IMR-90 (cell line): Measurements from ENCODE around the gene FCHSD2. TPM values are rescaled to one million over a fixed set of nuclear protein-coding genes. Genes with fewer than 3 reads are reported as not detected.

Experiments used
- ATAC-seq: fragments of 200-7000 bp; cut with Tn5 transposase; 2 replicates; pipeline ENCODE4 v1.9.1; 2020; ENCODE audit warnings: low read depth, mild to moderate bottlenecking, moderate library complexity
- BruUV-seq: library from RNA; stranded (reverse); fragments of 400-500 nt; replicated peaks from 2 replicates; lab custom pipeline; 2021; lab: Mats Ljungman, UMichigan
- CTCF ChIA-PET: fragments of 300-600 bp; formaldehyde crosslinking; extraction: SDS; loops from one replicate; lab custom pipeline; 2021; ENCODE audit warnings: antibody characterized with exemption; lab: Yijun Ruan, JAX
- POLR2A ChIA-PET: fragments of 300-600 bp; sonication (Branson Sonifier 250); formaldehyde crosslinking; loops from one replicate; lab custom pipeline; 2022; ENCODE audit warnings: antibody characterized with exemption; ENCODE audit not compliant: unreplicated experiment; lab: Charles Lee
- DNase-seq: peaks from one replicate; pipeline ENCODE4 v3.0.0; 2013
- H2AFZ ChIP-seq: replicated peaks from 2 replicates; pipeline ENCODE3; 2013; ENCODE audit warnings: low read length, mild to moderate bottlenecking; ENCODE audit not compliant: poor library complexity
- H2AK5ac ChIP-seq: 2 replicates; pipeline ENCODE4 v1.6.1; 2013; ENCODE audit warnings: low read depth, low read length, inconsistent platforms
- H2AK9ac ChIP-seq: replicated peaks from 2 replicates; pipeline ENCODE3; 2013; ENCODE audit warnings: mild to moderate bottlenecking, low read depth, low read length, moderate library complexity; ENCODE audit not compliant: poor library complexity
- H2BK120ac ChIP-seq: 2 replicates; pipeline ENCODE4 v1.6.1; 2013; ENCODE audit warnings: low read depth, low read length, inconsistent platforms
- H2BK15ac ChIP-seq: 3 replicates; pipeline ENCODE4 v1.6.1; 2013; ENCODE audit warnings: low read depth, low read length, inconsistent platforms
- H2BK20ac ChIP-seq: 2 replicates; pipeline ENCODE4 v1.6.1; 2013; ENCODE audit warnings: low read depth, mild to moderate bottlenecking, inconsistent platforms, low read length, moderate library complexity
- H2BK5ac ChIP-seq: 2 replicates; pipeline ENCODE4 v1.6.1; 2013; ENCODE audit warnings: mild to moderate bottlenecking, low read depth, low read length, inconsistent platforms; ENCODE audit not compliant: poor library complexity, severe bottlenecking
- H3K14ac ChIP-seq: replicated peaks from 2 replicates; pipeline ENCODE4 v1.6.1; 2013; ENCODE audit warnings: low read depth, low read length, inconsistent platforms
- H3K18ac ChIP-seq: 2 replicates; pipeline ENCODE4 v1.6.1; 2013; ENCODE audit warnings: low read depth, low read length, control low read depth
- H3K23ac ChIP-seq: 2 replicates; pipeline ENCODE4 v1.6.1; 2013; ENCODE audit warnings: low read depth, low read length, inconsistent platforms
- H3K27ac ChIP-seq: 2 replicates; pipeline ENCODE4 v1.5.1; 2013; ENCODE audit warnings: mild to moderate bottlenecking, control low read depth, low read length; ENCODE audit not compliant: insufficient read depth
- H3K27me3 ChIP-seq: 2 replicates; pipeline ENCODE4 v1.6.1; 2013; ENCODE audit warnings: low read length; ENCODE audit not compliant: control insufficient read depth, insufficient read depth
- H3K36me3 ChIP-seq: 2 replicates; pipeline ENCODE4 v1.6.1; 2013; ENCODE audit warnings: low read length, mixed read lengths; ENCODE audit not compliant: control insufficient read depth, insufficient read depth
- H3K4ac ChIP-seq: 2 replicates; pipeline ENCODE4 v1.6.1; 2013; ENCODE audit warnings: low read depth, low read length, inconsistent platforms
- H3K4me1 ChIP-seq: 2 replicates; pipeline ENCODE4 v1.6.1; 2013; ENCODE audit warnings: low read length, mixed read lengths; ENCODE audit not compliant: control insufficient read depth, insufficient read depth
- H3K4me2 ChIP-seq: 2 replicates; pipeline ENCODE4 v1.6.1; 2013; ENCODE audit warnings: low read depth, mild to moderate bottlenecking, control low read depth, low read length, moderate library complexity
- H3K4me3 ChIP-seq: 2 replicates; pipeline ENCODE4 v1.5.1; 2013; ENCODE audit warnings: low read depth, mild to moderate bottlenecking, control low read depth, low read length, moderate library complexity; ENCODE audit not compliant: insufficient read depth
- H3K56ac ChIP-seq: 2 replicates; pipeline ENCODE4 v1.6.1; 2013; ENCODE audit warnings: low read length, inconsistent platforms; ENCODE audit not compliant: insufficient read depth; ENCODE audit errors: extremely low read depth
- H3K79me1 ChIP-seq, 2 experiments: 2 replicates each; pipeline ENCODE4 v1.6.1; 2013; ENCODE audit warnings: low read length in 2 of 2, inconsistent platforms in 1 of 2, low read depth in 1 of 2
- H3K9ac ChIP-seq: 2 replicates; pipeline ENCODE4 v1.6.1; 2013; ENCODE audit warnings: low read depth, low read length, control low read depth
- H3K9me1 ChIP-seq: 2 replicates; pipeline ENCODE4 v1.6.1; 2013; ENCODE audit warnings: low read length, inconsistent platforms; ENCODE audit not compliant: insufficient read depth
- H3K9me3 ChIP-seq: 2 replicates; pipeline ENCODE4 v1.6.1; 2013; ENCODE audit warnings: low read length; ENCODE audit not compliant: control insufficient read depth, insufficient read depth
- H4K20me1 ChIP-seq: 2 replicates; pipeline ENCODE4 v1.6.1; 2013; ENCODE audit warnings: low read length, inconsistent platforms; ENCODE audit not compliant: insufficient read depth
- H4K5ac ChIP-seq: 2 replicates; pipeline ENCODE4 v1.6.1; 2013; ENCODE audit warnings: mild to moderate bottlenecking, low read depth, low read length, control low read depth
- H4K8ac ChIP-seq, 2 experiments: 2 replicates each; pipeline ENCODE4 v1.6.1; 2013; ENCODE audit warnings: low read depth in 2 of 2, low read length in 2 of 2, control low read depth in 1 of 2, inconsistent platforms in 1 of 2
- H4K91ac ChIP-seq: 2 replicates; pipeline ENCODE4 v1.6.1; 2013; ENCODE audit warnings: low read depth, low read length, inconsistent platforms; ENCODE audit not compliant: insufficient read depth
- BHLHE40 ChIP-seq: fragments of 150-350 bp; IDR thresholded peaks from 2 replicates; pipeline ENCODE4 v1.6.1; 2016; ENCODE audit warnings: mild to moderate bottlenecking, low read depth, low read length
- CEBPB ChIP-seq: IDR thresholded peaks from 2 replicates; pipeline ENCODE4 v1.6.1; 2012; ENCODE audit warnings: low read depth, low read length, improper control_type of control experiment
- CHD1 ChIP-seq: IDR thresholded peaks from 2 replicates; pipeline ENCODE4 v1.6.1; 2012; ENCODE audit warnings: low read depth, low read length, improper control_type of control experiment
- ELK1 ChIP-seq: fragments of 150-350 bp; IDR thresholded peaks from 2 replicates; pipeline ENCODE4 v1.6.1; 2016; ENCODE audit warnings: low read depth, mild to moderate bottlenecking, low read length, moderate library complexity, borderline replicate concordance
- FOS ChIP-seq: fragments of 150-350 bp; IDR thresholded peaks from 2 replicates; pipeline ENCODE4 v1.6.1; 2016; ENCODE audit warnings: low read depth, low read length
- MXI1 ChIP-seq: IDR thresholded peaks from 2 replicates; pipeline ENCODE4 v1.6.1; 2012; ENCODE audit warnings: low read depth, mild to moderate bottlenecking, low read length, moderate library complexity, borderline replicate concordance
- POLR2A ChIP-seq: IDR thresholded peaks from 2 replicates; pipeline ENCODE4 v1.6.1; 2012; ENCODE audit warnings: mild to moderate bottlenecking, low read depth, low read length
- RCOR1 ChIP-seq: IDR thresholded peaks from 2 replicates; pipeline ENCODE4 v1.6.1; 2012; ENCODE audit warnings: mild to moderate bottlenecking, low read length, improper control_type of control experiment; ENCODE audit not compliant: insufficient replicate concordance
- RFX5 ChIP-seq: IDR thresholded peaks from 2 replicates; pipeline ENCODE4 v1.8.0; 2012; ENCODE audit warnings: low read depth, mild to moderate bottlenecking, low read length, moderate library complexity
- SMC3 ChIP-seq: fragments of 150-350 bp; IDR thresholded peaks from 2 replicates; pipeline ENCODE4 v1.6.1; 2016; ENCODE audit warnings: low read depth, mild to moderate bottlenecking, antibody characterized with exemption, low read length, moderate library complexity
- WGBS, 2 experiments: methylation state at CpG; one replicate each; pipeline versions ENCODE4 v1.1.5 to v1.1.7; 2013; ENCODE audit warnings: missing lambda C conversion rate in 2 of 2; ENCODE audit not compliant: insufficient read length in 1 of 2; ENCODE audit errors: extremely low coverage in 2 of 2; 5-methylcytosine and 5-hydroxymethylcytosine counted together
- dilution Hi-C: fragments of 300-500 bp; cut with HindIII; formaldehyde crosslinking; loops from one replicate; pipeline ENCODE4 v1.14.3; 2018; ENCODE audit warnings: low sequenced_read_pairs; ENCODE audit not compliant: unreplicated experiment
- in situ Hi-C: fragments of 300-500 bp; cut with MboI; formaldehyde crosslinking; loops from 3 replicates; pipeline ENCODE4 v1.14.3; 2019; ENCODE audit warnings: low sequenced_read_pairs, inconsistent platforms, mixed read lengths
- intact Hi-C: fragments of 100-400 bp; cut with micrococcal nuclease; formaldehyde crosslinking; loops from 2 replicates; pipeline ENCODE4 v1.10.0; 2022
- polyA plus RNA-seq, 3 experiments: library from polyadenylated mRNA; depleted of rRNA; stranded (reverse); fragments of >200 nt; gene quantifications; 2 replicates each; pipeline ENCODE4 v1.2.3, GENCODE V29; 2012; ENCODE audit warnings: low replicate concordance in 1 of 3
- total RNA-seq: library from RNA; depleted of rRNA; stranded (reverse); fragments of >200 nt; gene quantifications from 2 replicates; pipeline ENCODE4 v1.2.3, GENCODE V29; 2012
- TF ChIP-seq, protein P1 (sequence below): fragments of 150-350 bp; IDR thresholded peaks from 2 replicates; pipeline ENCODE4 v1.6.1; 2017; ENCODE audit warnings: mild to moderate bottlenecking, antibody characterized with exemption, low read length, low read depth
- TF ChIP-seq, protein P2 (sequence below): conservative IDR thresholded peaks from 2 replicates; pipeline ENCODE4 v1.5.1; 2012; ENCODE audit warnings: mild to moderate bottlenecking, low read depth, low read length, improper control_type of control experiment

Gene FCHSD2
- total and polyA plus RNA-seq, 2 of the 4 experiments (the other 2 are of a cell fraction): 5.9 to 18.7 TPM

GRCh38 chr11:72832301-72833082, 309.6 kb downstream of the FCHSD2 start:
- Histone ChIP-seq H3K4me3 (no peak overlapping the region), H3K79me1 (peaks cover 0 to 12% of the 10 kb centered on the region in 2 experiments; a peak in 1 of 4 replicates), H3K56ac (no peak overlapping the region; the same call in 1 of the 2 replicates), H2BK120ac (no peak overlapping the region), H4K20me1 (no peaks in the 10 kb centered on the region), H2BK20ac (no peak overlapping the region), H2AK9ac (no peak overlapping the region), H4K91ac (no peak overlapping the region; the same call in 1 of the 2 replicates), H3K4me1 (peaks cover 9% of the 10 kb centered on the region), H4K8ac (no peak overlapping the region), H2AFZ (no peak overlapping the region), H3K9me1 (peaks cover 5% of the 10 kb centered on the region), H3K14ac (no peak overlapping the region), H3K4ac (0 out of 2 replicates have a peak overlapping the region, but pooled peaks have one; percentile 2), H2BK5ac (no peak overlapping the region), H2BK15ac (no peak overlapping the region), H3K23ac (no peak overlapping the region), H4K5ac (no peak overlapping the region), H3K27ac (no peak overlapping the region), H3K36me3 (peaks cover 2% of the 10 kb centered on the region; the same call in 1 of the 2 replicates), H3K9me3 (no peaks in the 10 kb centered on the region), H3K27me3 (no peaks in the 10 kb centered on the region), H3K18ac (no peak overlapping the region), H2AK5ac (peak overlapping the region; percentile 37; the same call in 1 of the 2 replicates), H3K4me2 (no peak overlapping the region), H3K9ac (no peak overlapping the region)
- intact Hi-C loops: no loop called here
- no TSS peak for BruUV-seq
- no peak for ATAC-seq
- no peak for DNase-seq
- in situ Hi-C loops: loop anchor here (5.0 kb wide), 2 partner anchors 345 to 455 kb away; no protein-coding TSS in a partner anchor
- no peak for TF ChIP-seq SMC3
- no peak for TF ChIP-seq MXI1
- no peak for TF ChIP-seq RCOR1
- TF ChIP-seq CHD1: no peak
- TF ChIP-seq BHLHE40: no peak
- TF ChIP-seq CEBPB: no peak
- TF ChIP-seq RFX5: no peak
- no peak for TF ChIP-seq FOS
- TF ChIP-seq, protein P1, sequence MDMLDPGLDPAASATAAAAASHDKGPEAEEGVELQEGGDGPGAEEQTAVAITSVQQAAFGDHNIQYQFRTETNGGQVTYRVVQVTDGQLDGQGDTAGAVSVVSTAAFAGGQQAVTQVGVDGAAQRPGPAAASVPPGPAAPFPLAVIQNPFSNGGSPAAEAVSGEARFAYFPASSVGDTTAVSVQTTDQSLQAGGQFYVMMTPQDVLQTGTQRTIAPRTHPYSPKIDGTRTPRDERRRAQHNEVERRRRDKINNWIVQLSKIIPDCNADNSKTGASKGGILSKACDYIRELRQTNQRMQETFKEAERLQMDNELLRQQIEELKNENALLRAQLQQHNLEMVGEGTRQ: no peak
- TF ChIP-seq ELK1: no peak
- TF ChIP-seq POLR2A: no peak
- TF ChIP-seq, protein P2, sequence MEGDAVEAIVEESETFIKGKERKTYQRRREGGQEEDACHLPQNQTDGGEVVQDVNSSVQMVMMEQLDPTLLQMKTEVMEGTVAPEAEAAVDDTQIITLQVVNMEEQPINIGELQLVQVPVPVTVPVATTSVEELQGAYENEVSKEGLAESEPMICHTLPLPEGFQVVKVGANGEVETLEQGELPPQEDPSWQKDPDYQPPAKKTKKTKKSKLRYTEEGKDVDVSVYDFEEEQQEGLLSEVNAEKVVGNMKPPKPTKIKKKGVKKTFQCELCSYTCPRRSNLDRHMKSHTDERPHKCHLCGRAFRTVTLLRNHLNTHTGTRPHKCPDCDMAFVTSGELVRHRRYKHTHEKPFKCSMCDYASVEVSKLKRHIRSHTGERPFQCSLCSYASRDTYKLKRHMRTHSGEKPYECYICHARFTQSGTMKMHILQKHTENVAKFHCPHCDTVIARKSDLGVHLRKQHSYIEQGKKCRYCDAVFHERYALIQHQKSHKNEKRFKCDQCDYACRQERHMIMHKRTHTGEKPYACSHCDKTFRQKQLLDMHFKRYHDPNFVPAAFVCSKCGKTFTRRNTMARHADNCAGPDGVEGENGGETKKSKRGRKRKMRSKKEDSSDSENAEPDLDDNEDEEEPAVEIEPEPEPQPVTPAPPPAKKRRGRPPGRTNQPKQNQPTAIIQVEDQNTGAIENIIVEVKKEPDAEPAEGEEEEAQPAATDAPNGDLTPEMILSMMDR: no peak
- ChIA-PET POLR2A (no interaction called here), CTCF (interaction anchor here (1.0 to 3.2 kb wide), 5 partner anchors 9 to 410 kb away, joined by 3 to 19 read pairs (median 4); no protein-coding TSS in a partner anchor)
- dilution Hi-C loops: no loop called here
- WGBS, 2 experiments: 81% methylated on average over 3 of the region's 9 CpGs; no CpG with 5 or more reads in 1 of the 2 experiments
